Left lung (tissue), 10 donors: ENCODE measurements around the gene EPB41L5. TPM values are rescaled to one million over a fixed set of nuclear protein-coding genes. Genes with fewer than 3 reads are reported as not detected.
A peak's percentile ranks its signal among the peaks of the same experiment; 100 is the strongest.

Experiments
- ATAC-seq: fragments of 200-7000 bp; cut with Tn5 transposase; one replicate; pipeline ENCODE4 v1.9.1; 2020; ENCODE audit warnings: moderate library complexity
- DNase-seq, 4 donors: peaks; one replicate each; pipeline ENCODE4 v3.0.0-alpha.2; 2013 to 2020
- H3K27ac ChIP-seq, 2 donors: fragments of 200-600 bp; sonication (generic) in 1 of 2; one replicate each; pipeline versions ENCODE4 v1.5.0 to v1.8.0; 2020 to 2021
- H3K27me3 ChIP-seq, 2 donors: fragments of 200-600 bp; sonication (generic) in 1 of 2; one replicate each; pipeline versions ENCODE4 v1.5.0 to v1.8.0; 2020 to 2021
- H3K36me3 ChIP-seq, 2 donors: fragments of 200-600 bp; sonication (generic) in 1 of 2; one replicate each; pipeline versions ENCODE4 v1.5.0 to v1.8.0; 2020 to 2021
- H3K4me1 ChIP-seq, 2 donors: fragments of 200-600 bp; one replicate each; pipeline ENCODE4 v1.8.0; 2021
- H3K4me3 ChIP-seq, 2 donors: fragments of 200-600 bp; sonication (generic) in 1 of 2; one replicate each; pipeline versions ENCODE4 v1.5.0 to v1.8.0; 2020 to 2021; ENCODE audit warnings: mild to moderate bottlenecking in 1 of 2
- H3K9me3 ChIP-seq, 2 donors: fragments of 200-600 bp; sonication (generic) in 1 of 2; one replicate each; pipeline versions ENCODE4 v1.5.0 to v1.8.0; 2020 to 2021
- CTCF ChIP-seq, 2 donors: fragments of 200-600 bp; sonication (generic) in 1 of 2; IDR thresholded peaks; one replicate each; pipeline versions ENCODE4 v1.5.0 to v1.8.0; 2021; ENCODE audit warnings: antibody characterized with exemption in 2 of 2
- intact Hi-C, 2 donors: fragments of 100-400 bp; cut with DNase I; formaldehyde crosslinking; loops; one replicate each; pipeline versions ENCODE4 v1.11.2 to v1.14.2; 2022
- polyA plus RNA-seq, 6 donors: library from polyadenylated mRNA; unstranded; fragments of 120-200 nt; gene quantifications; one replicate each; pipeline ENCODE4 v1.2.1, GENCODE V29; 2013; ENCODE audit not compliant: insufficient read length in 6 of 6
- total RNA-seq, 2 donors: library from RNA; stranded (reverse); fragmentation: NEBNext Ultra II Directional; extraction: Animal tissue kit (Norgen Biotek cat#: 25700); gene quantifications; one replicate each; pipeline ENCODE4 v1.2.1, GENCODE V29; 2021
- donor health status: DM: no; HTN: yes; CAD: no.
- donor health status: DM: no; HTN: no; CAD: no.

EPB41L5 gene
- total and polyA plus RNA-seq, 8 donors = 36.0 to 53.8 (median 38.9) TPM

GRCh38 chr2:120208381-120209353 is 195.8 kb downstream of the EPB41L5 start:
- intact Hi-C loops = no loop called here
- H3K4me1 ChIP-seq = peaks cover 0 to 34% of the 10 kb centered on the region in 2 donors
- H3K9me3 ChIP-seq = no peaks in the 10 kb centered on the region
- ATAC-seq (no peak), DNase-seq (no peak)
- no peak for TF ChIP-seq CTCF (IDR thresholded peaks at IDR 0.05)
- no peaks in the 10 kb centered on the region for H3K36me3 ChIP-seq
- H3K27me3 ChIP-seq = no peaks in the 10 kb centered on the region
- no peak overlapping the region for H3K4me3 ChIP-seq
- no peak overlapping the region for H3K27ac ChIP-seq

- peaks cover 0 to 26% of the 10 kb centered on the region in 2 donors for H3K4me1 ChIP-seq
- DNase-seq = no peak
- ATAC-seq = no peak
- TF ChIP-seq CTCF (IDR thresholded peaks at IDR 0.05) = no peak
- no peak overlapping the region for H3K4me3 ChIP-seq
- peak overlapping the region in 1 of 2 donors; percentile 70 for H3K27ac ChIP-seq
- H3K9me3 ChIP-seq = no peaks in the 10 kb centered on the region
- no peaks in the 10 kb centered on the region for H3K27me3 ChIP-seq
- intact Hi-C loops = no loop called here
- no peaks in the 10 kb centered on the region for H3K36me3 ChIP-seq
Measured at GRCh38 chr2:120209427-120210269, 196.8 kb downstream of the EPB41L5 start.

- Histone ChIP-seq H3K27ac (peak overlapping the region in 1 of 2 donors; percentile 70), H3K36me3 (no peaks in the 10 kb centered on the region), H3K4me3 (no peak overlapping the region), H3K27me3 (no peaks in the 10 kb centered on the region), H3K4me1 (peaks cover 0 to 25% of the 10 kb centered on the region in 2 donors), H3K9me3 (no peaks in the 10 kb centered on the region)
- DNase-seq (no peak), ATAC-seq (no peak)
- no peak for TF ChIP-seq CTCF (IDR thresholded peaks at IDR 0.05)
- intact Hi-C loops = no loop called here
Measured at GRCh38 chr2:120210270-120210693, 197.4 kb downstream of the EPB41L5 start.

GRCh38 chr2:120218181-120218580 is 205.3 kb downstream of the EPB41L5 start:
- Histone ChIP-seq H3K9me3 (no peaks in the 10 kb centered on the region), H3K4me1 (peaks cover 9 to 34% of the 10 kb centered on the region in 2 donors), H3K36me3 (peaks cover 0 to 16% of the 10 kb centered on the region in 2 donors), H3K4me3 (no peak overlapping the region), H3K27ac (no peak overlapping the region), H3K27me3 (no peaks in the 10 kb centered on the region)
- TF ChIP-seq CTCF (IDR thresholded peaks at IDR 0.05) = no peak
- intact Hi-C loops = no loop called here
- DNase-seq (no peak), ATAC-seq (no peak)

- H3K9me3 ChIP-seq = no peaks in the 10 kb centered on the region
- no peak for TF ChIP-seq CTCF (IDR thresholded peaks at IDR 0.05)
- intact Hi-C loops = no loop called here
Measured at GRCh38 chr2:120219291-120219690, 206.4 kb downstream of the EPB41L5 start.

More at GRCh38 chr2:120219291-120219690, 206.4 kb downstream of the EPB41L5 start:
- DNase-seq (no peak), ATAC-seq (no peak)
- no peak overlapping the region for H3K4me3 ChIP-seq
- H3K27me3 ChIP-seq = no peaks in the 10 kb centered on the region
- no peak overlapping the region for H3K27ac ChIP-seq
- peaks cover 0 to 16% of the 10 kb centered on the region in 2 donors for H3K36me3 ChIP-seq
- peaks cover 13 to 42% of the 10 kb centered on the region in 2 donors for H3K4me1 ChIP-seq
